Esophagus muscularis mucosa (tissue), 4 donors: Measurements from ENCODE around the gene TNS1.

ENCODE experiments used
- EP300 ChIP-seq: sonication (generic); formaldehyde crosslinking; IDR thresholded peaks from one replicate; pipeline ENCODE4 v1.6.1; 2017; ENCODE audit warnings: antibody characterized with exemption
- POLR2A ChIP-seq: fragments of 450-650 bp; IDR thresholded peaks from one replicate; pipeline ENCODE4 v1.6.1; 2017; ENCODE audit warnings: antibody characterized with exemption, moderate library complexity, mild to moderate bottlenecking, low read depth
- TF ChIP-seq, protein P1 (sequence below), 3 experiments: fragments of 200-600 bp in 2 of 3; fragments of 450-650 bp in 1 of 3; sonication (generic) in 2 of 3; IDR thresholded peaks; one replicate each; pipeline ENCODE4 v1.5.1; 2017 to 2019; ENCODE audit warnings: antibody characterized with exemption in 3 of 3, mild to moderate bottlenecking in 2 of 3, moderate library complexity in 1 of 3

DNA sequence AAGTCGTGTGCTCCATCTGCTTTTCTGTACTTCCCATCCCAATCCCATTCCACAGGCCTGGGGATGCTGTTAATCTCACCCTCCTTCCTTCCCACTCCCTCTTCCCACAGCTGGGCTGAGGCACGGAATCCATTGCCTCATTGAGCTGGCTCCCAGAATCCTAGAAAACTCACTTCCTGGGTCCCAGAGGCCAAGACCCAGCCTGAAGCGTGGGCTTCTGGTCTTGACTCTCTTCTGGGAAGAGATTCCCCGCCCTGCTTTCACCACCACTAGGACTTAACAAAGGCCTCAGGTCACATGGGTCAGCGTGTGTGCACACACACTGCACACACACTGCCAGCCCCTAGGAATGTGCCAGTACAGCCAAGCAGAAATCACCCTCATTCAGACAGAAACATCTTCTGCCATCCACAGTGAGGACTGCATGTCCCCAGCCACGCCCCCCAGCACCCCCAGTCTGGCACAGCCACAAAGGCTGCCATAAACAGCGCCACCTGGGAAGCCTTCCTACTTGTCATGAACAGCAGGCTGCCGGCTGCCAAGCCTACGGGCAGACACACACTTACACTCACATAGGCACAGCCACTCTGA is 165.8 kb downstream of the TNS1 start:
- no peak for TF ChIP-seq POLR2A
- TF ChIP-seq, protein P1, sequence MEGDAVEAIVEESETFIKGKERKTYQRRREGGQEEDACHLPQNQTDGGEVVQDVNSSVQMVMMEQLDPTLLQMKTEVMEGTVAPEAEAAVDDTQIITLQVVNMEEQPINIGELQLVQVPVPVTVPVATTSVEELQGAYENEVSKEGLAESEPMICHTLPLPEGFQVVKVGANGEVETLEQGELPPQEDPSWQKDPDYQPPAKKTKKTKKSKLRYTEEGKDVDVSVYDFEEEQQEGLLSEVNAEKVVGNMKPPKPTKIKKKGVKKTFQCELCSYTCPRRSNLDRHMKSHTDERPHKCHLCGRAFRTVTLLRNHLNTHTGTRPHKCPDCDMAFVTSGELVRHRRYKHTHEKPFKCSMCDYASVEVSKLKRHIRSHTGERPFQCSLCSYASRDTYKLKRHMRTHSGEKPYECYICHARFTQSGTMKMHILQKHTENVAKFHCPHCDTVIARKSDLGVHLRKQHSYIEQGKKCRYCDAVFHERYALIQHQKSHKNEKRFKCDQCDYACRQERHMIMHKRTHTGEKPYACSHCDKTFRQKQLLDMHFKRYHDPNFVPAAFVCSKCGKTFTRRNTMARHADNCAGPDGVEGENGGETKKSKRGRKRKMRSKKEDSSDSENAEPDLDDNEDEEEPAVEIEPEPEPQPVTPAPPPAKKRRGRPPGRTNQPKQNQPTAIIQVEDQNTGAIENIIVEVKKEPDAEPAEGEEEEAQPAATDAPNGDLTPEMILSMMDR (IDR thresholded peaks at IDR 0.05), result peak; percentile 13 to 38 (median 24)
- peak; percentile 81 for TF ChIP-seq EP300
